ENCODE results near the gene GSTT2B.
"Not testable (repeated sequence)": the region's sequence is repeated elsewhere in the genome, so short reads cannot be mapped to it uniquely, and the experiment has no call there.

Gene GSTT2B

GRCh38 chr22:23986538-23987178, 25.7 kb upstream of the GSTT2B start:
- not testable (repeated sequence) for H4K20me1 ChIP-seq (ENCODE audit: low read depth, low read length); H3F3A ChIP-seq (ENCODE audit: insufficient read depth); H3K4me2 ChIP-seq (ENCODE audit: low read depth, low read length, poor library complexity, severe bottlenecking); H3K79me2 ChIP-seq (ENCODE audit: insufficient read depth, low read length); H3K9me3 ChIP-seq (ENCODE audit: insufficient read depth, low read length); H3K27me3 ChIP-seq (ENCODE audit: low read length); H3K36me3 ChIP-seq (ENCODE audit: low read length); H2AFZ ChIP-seq (ENCODE audit: low read depth, low read length, severe bottlenecking); H3K9ac ChIP-seq (ENCODE audit: low read length); H3K9me2 ChIP-seq (replicated peaks; ENCODE audit: insufficient read depth, low read length); H3K4me3 ChIP-seq (ENCODE audit: insufficient read depth, low read length, poor library complexity, severe bottlenecking); H3K27ac ChIP-seq (ENCODE audit: low read depth, low read length)

GRCh38 chr22:23986089-23986488, 25.1 kb upstream of the GSTT2B start:
- H3K27ac ChIP-seq (ENCODE audit: low read depth, low read length); H3K36me3 ChIP-seq (ENCODE audit: low read length); H2AFZ ChIP-seq (ENCODE audit: low read depth, low read length, severe bottlenecking); H3K4me3 ChIP-seq (ENCODE audit: insufficient read depth, low read length, poor library complexity, severe bottlenecking); H4K20me1 ChIP-seq (ENCODE audit: low read depth, low read length); H3F3A ChIP-seq (ENCODE audit: insufficient read depth); H3K9me3 ChIP-seq (ENCODE audit: insufficient read depth, low read length); H3K9ac ChIP-seq (ENCODE audit: low read length); H3K9me2 ChIP-seq (replicated peaks; ENCODE audit: insufficient read depth, low read length); H3K27me3 ChIP-seq (ENCODE audit: low read length); H3K4me2 ChIP-seq (ENCODE audit: low read depth, low read length, poor library complexity, severe bottlenecking); H3K79me2 ChIP-seq (ENCODE audit: insufficient read depth, low read length): not testable (repeated sequence)

- Histone ChIP-seq H3K36me3 (ENCODE audit: low read length) (no peaks in the 10 kb centered on the region), H3K9ac (ENCODE audit: low read length) (no peak overlapping the region), H3K4me2 (ENCODE audit: low read depth, low read length, poor library complexity, severe bottlenecking) (no peak overlapping the region), H3F3A (ENCODE audit: insufficient read depth) (no peaks in the 10 kb centered on the region), H2AFZ (ENCODE audit: low read depth, low read length, severe bottlenecking) (no peak overlapping the region), H3K27me3 (ENCODE audit: low read length) (no peaks in the 10 kb centered on the region), H3K9me2 (replicated peaks; ENCODE audit: insufficient read depth, low read length) (no peaks in the 10 kb centered on the region), H3K27ac (ENCODE audit: low read depth, low read length) (no peak overlapping the region), H4K20me1 (ENCODE audit: low read depth, low read length) (no peaks in the 10 kb centered on the region), H3K4me3 (ENCODE audit: insufficient read depth, low read length, poor library complexity, severe bottlenecking) (no peak overlapping the region), H3K79me2 (ENCODE audit: insufficient read depth, low read length) (no peaks in the 10 kb centered on the region), H3K9me3 (ENCODE audit: insufficient read depth, low read length) (no peaks in the 10 kb centered on the region)
- TF ChIP-seq EZH2phosphoT487 (conservative IDR thresholded peaks at IDR 0.05; ENCODE audit: low read length): no peak
- TF ChIP-seq CTCF (IDR thresholded peaks at IDR 0.05; ENCODE audit: insufficient read depth, low read length, poor library complexity, severe bottlenecking): no peak
These were observed 23.4 kb upstream of the GSTT2B start for GRCh38 chr22:23984430-23984829.

GRCh38 chr22:23980567-23980966, 19.6 kb upstream of the GSTT2B start:
- H4K20me1 ChIP-seq (ENCODE audit: low read depth, low read length); H3K4me3 ChIP-seq (ENCODE audit: insufficient read depth, low read length, poor library complexity, severe bottlenecking); H3K27ac ChIP-seq (ENCODE audit: low read depth, low read length); H3K79me2 ChIP-seq (ENCODE audit: insufficient read depth, low read length); H3K27me3 ChIP-seq (ENCODE audit: low read length); H3K36me3 ChIP-seq (ENCODE audit: low read length); H3K9me2 ChIP-seq (replicated peaks; ENCODE audit: insufficient read depth, low read length); H3F3A ChIP-seq (ENCODE audit: insufficient read depth); H3K9me3 ChIP-seq (ENCODE audit: insufficient read depth, low read length); H2AFZ ChIP-seq (ENCODE audit: low read depth, low read length, severe bottlenecking); H3K9ac ChIP-seq (ENCODE audit: low read length); H3K4me2 ChIP-seq (ENCODE audit: low read depth, low read length, poor library complexity, severe bottlenecking): not testable (repeated sequence)

GRCh38 chr22:23979557-23980240, 18.7 kb upstream of the GSTT2B start, which contains the start of gene GSTT2:
Gene GSTT2, plus strand, starts transcription at chr22:23980134.
- not testable (repeated sequence) for H3K79me2 ChIP-seq (ENCODE audit: insufficient read depth, low read length); H3K4me2 ChIP-seq (ENCODE audit: low read depth, low read length, poor library complexity, severe bottlenecking); H3K27me3 ChIP-seq (ENCODE audit: low read length); H3K4me3 ChIP-seq (ENCODE audit: insufficient read depth, low read length, poor library complexity, severe bottlenecking); H2AFZ ChIP-seq (ENCODE audit: low read depth, low read length, severe bottlenecking); H4K20me1 ChIP-seq (ENCODE audit: low read depth, low read length); H3K27ac ChIP-seq (ENCODE audit: low read depth, low read length); H3F3A ChIP-seq (ENCODE audit: insufficient read depth); H3K9ac ChIP-seq (ENCODE audit: low read length); H3K9me2 ChIP-seq (replicated peaks; ENCODE audit: insufficient read depth, low read length); H3K36me3 ChIP-seq (ENCODE audit: low read length); H3K9me3 ChIP-seq (ENCODE audit: insufficient read depth, low read length)

- H3K4me2 ChIP-seq (ENCODE audit: low read depth, low read length, poor library complexity, severe bottlenecking); H3K27ac ChIP-seq (ENCODE audit: low read depth, low read length); H4K20me1 ChIP-seq (ENCODE audit: low read depth, low read length); H3F3A ChIP-seq (ENCODE audit: insufficient read depth); H2AFZ ChIP-seq (ENCODE audit: low read depth, low read length, severe bottlenecking); H3K9me2 ChIP-seq (replicated peaks; ENCODE audit: insufficient read depth, low read length); H3K79me2 ChIP-seq (ENCODE audit: insufficient read depth, low read length); H3K27me3 ChIP-seq (ENCODE audit: low read length); H3K9me3 ChIP-seq (ENCODE audit: insufficient read depth, low read length); H3K4me3 ChIP-seq (ENCODE audit: insufficient read depth, low read length, poor library complexity, severe bottlenecking); H3K9ac ChIP-seq (ENCODE audit: low read length); H3K36me3 ChIP-seq (ENCODE audit: low read length): not testable (repeated sequence)
These were observed 16.3 kb upstream of the GSTT2B start for GRCh38 chr22:23977304-23977703.

GRCh38 chr22:23974836-23975352, 13.9 kb upstream of the GSTT2B start:
- H3K4me2 ChIP-seq (ENCODE audit: low read depth, low read length, poor library complexity, severe bottlenecking); H3K9me2 ChIP-seq (replicated peaks; ENCODE audit: insufficient read depth, low read length); H2AFZ ChIP-seq (ENCODE audit: low read depth, low read length, severe bottlenecking); H3K27ac ChIP-seq (ENCODE audit: low read depth, low read length); H3F3A ChIP-seq (ENCODE audit: insufficient read depth); H3K9me3 ChIP-seq (ENCODE audit: insufficient read depth, low read length); H3K27me3 ChIP-seq (ENCODE audit: low read length); H3K36me3 ChIP-seq (ENCODE audit: low read length); H3K9ac ChIP-seq (ENCODE audit: low read length); H3K4me3 ChIP-seq (ENCODE audit: insufficient read depth, low read length, poor library complexity, severe bottlenecking); H4K20me1 ChIP-seq (ENCODE audit: low read depth, low read length): not testable (repeated sequence)
- peaks cover 12% of the 10 kb centered on the region for H3K79me2 ChIP-seq (ENCODE audit: insufficient read depth, low read length)
